Activated naive CD4-positive, alpha-beta T cell treated with anti-CD3 and anti-CD28 coated beads for 36 hours (primary cell): ENCODE data around the gene C20orf144. TPM values are rescaled to one million over a fixed set of nuclear protein-coding genes. Genes with fewer than 3 reads are reported as not detected.

Source experiments
- CTCF ChIA-PET: fragments of 350-600 bp; sonication (Branson Sonifier 250); formaldehyde crosslinking; loops from one replicate; lab custom pipeline; 2021; ENCODE audit warnings: antibody characterized with exemption; lab: Charles Lee
- DNase-seq: peaks from one replicate; pipeline ENCODE4 v3.0.0-alpha.2; 2020
- H3K27ac Mint-ChIP-seq: one replicate; pipeline ENCODE4 v1.8.0; 2021; ENCODE audit warnings: mild to moderate bottlenecking, mixed read lengths
- H3K27me3 Mint-ChIP-seq: one replicate; pipeline ENCODE4 v1.8.0; 2021; ENCODE audit warnings: low read depth, mixed read lengths
- H3K36me3 Mint-ChIP-seq: one replicate; pipeline ENCODE4 v1.8.0; 2021; ENCODE audit warnings: low read depth, mixed read lengths
- H3K4me1 Mint-ChIP-seq: one replicate; pipeline ENCODE4 v1.8.0; 2021; ENCODE audit warnings: low read depth, mixed read lengths
- H3K4me3 Mint-ChIP-seq: one replicate; pipeline ENCODE4 v1.8.0; 2021; ENCODE audit warnings: mild to moderate bottlenecking, moderate library complexity, mixed read lengths
- H3K9me3 Mint-ChIP-seq: one replicate; pipeline ENCODE4 v1.8.0; 2021; ENCODE audit warnings: mixed read lengths
- intact Hi-C: fragments of 100-400 bp; cut with micrococcal nuclease; formaldehyde crosslinking; loops from one replicate; pipeline ENCODE4 v1.15.1; 2023
- total RNA-seq, 2 experiments: library from RNA; stranded (reverse); gene quantifications; one replicate each; pipeline ENCODE4 v1.2.3, GENCODE V29; 2021

C20orf144 gene
- total RNA-seq, 2 experiments from 2014 or later, result 0.15 to 0.38 TPM

- Mint-ChIP-seq H3K27ac (peak overlapping the region; percentile 88), H3K4me1 (peaks cover 69% of the 10 kb centered on the region), H3K4me3 (peak overlapping the region; percentile 87)
These were observed 23.4 kb downstream of the C20orf144 start for GRCh38 chr20:33685328-33686099.

GRCh38 chr20:33686100-33686983 is 24.2 kb downstream of the C20orf144 start, which contains the start of gene E2F1:
TSS of gene E2F1 (minus strand) at chr20:33686385. CDS start at chr20:33686264, 121 bp downstream.
- intact Hi-C loops, result loop anchor here (1.0 to 5.0 kb wide), 8 partner anchors 12 to 426 kb away; partner anchors contain the start of genes ACTL10, CHMP4B, EIF2S2 and NECAB3
- H3K27me3 Mint-ChIP-seq, result no peaks in the 10 kb centered on the region
- CTCF ChIA-PET, result interaction anchor here (1.4 to 1.8 kb wide), 3 partner anchors 15 to 46 kb away, joined by 5 to 13 read pairs (median 8); partner anchors contain the start of gene ZNF341
- H3K36me3 Mint-ChIP-seq, result peaks cover 25% of the 10 kb centered on the region
- DNase-seq, result peak; percentile 97
- no peaks in the 10 kb centered on the region for H3K9me3 Mint-ChIP-seq
- H3K4me3 Mint-ChIP-seq, result peak within 1 kb of the TSS; percentile 87
- H3K4me1 Mint-ChIP-seq, result peaks cover 62% of the 10 kb centered on the region
- H3K27ac Mint-ChIP-seq, result peak within 1 kb of the TSS; percentile 88

More at GRCh38 chr20:33685328-33686099, 23.4 kb downstream of the C20orf144 start:
- DNase-seq, result peak; percentile 82
- Mint-ChIP-seq H3K36me3 (peaks cover 32% of the 10 kb centered on the region), H3K9me3 (no peaks in the 10 kb centered on the region), H3K27me3 (no peaks in the 10 kb centered on the region)
- CTCF ChIA-PET, result interaction anchor here (0.9 to 1.7 kb wide), 2 partner anchors 17 to 195 kb away, joined by 3 to 13 read pairs; partner anchors contain the start of gene CBFA2T2
- intact Hi-C loops, result loop anchor here (1.0 to 5.0 kb wide), 8 partner anchors 11 to 427 kb away; partner anchors contain the start of genes ACTL10, CHMP4B, EIF2S2 and NECAB3

GRCh38 chr20:33686984-33687366 is 24.8 kb downstream of the C20orf144 start:
- intact Hi-C loops, result loop anchor here (1.0 to 5.0 kb wide), 8 partner anchors 13 to 425 kb away; partner anchors contain the start of genes ACTL10, CHMP4B, EIF2S2 and NECAB3
- H3K4me1 Mint-ChIP-seq, result peaks cover 58% of the 10 kb centered on the region
- CTCF ChIA-PET, result interaction anchor here (1.1 to 1.8 kb wide), 3 partner anchors 10 to 45 kb away, joined by 3 to 8 read pairs (median 5); partner anchors contain the start of gene ZNF341

GRCh38 chr20:33687370-33687915 is 25.3 kb downstream of the C20orf144 start:
- H3K27ac Mint-ChIP-seq, result peak overlapping the region; percentile 84
- no peaks in the 10 kb centered on the region for H3K9me3 Mint-ChIP-seq
- intact Hi-C loops, result loop anchor here (5.0 kb wide), 1 partner anchor 90 kb away; no protein-coding TSS in a partner anchor
- no peaks in the 10 kb centered on the region for H3K27me3 Mint-ChIP-seq
- CTCF ChIA-PET, result interaction anchor here (1.1 to 1.8 kb wide), 3 partner anchors 9 to 45 kb away, joined by 3 to 8 read pairs (median 5); partner anchors contain the start of gene ZNF341
- no peak overlapping the region for H3K4me3 Mint-ChIP-seq
- DNase-seq, result no peak
- H3K4me1 Mint-ChIP-seq, result peaks cover 55% of the 10 kb centered on the region
- peaks cover 18% of the 10 kb centered on the region for H3K36me3 Mint-ChIP-seq

More at GRCh38 chr20:33686984-33687366, 24.8 kb downstream of the C20orf144 start:
- no peaks in the 10 kb centered on the region for H3K27me3 Mint-ChIP-seq
- no peak for DNase-seq
- no peaks in the 10 kb centered on the region for H3K9me3 Mint-ChIP-seq
- peak overlapping the region; percentile 66 for H3K4me3 Mint-ChIP-seq
- peak overlapping the region; percentile 84 for H3K27ac Mint-ChIP-seq
- peaks cover 23% of the 10 kb centered on the region for H3K36me3 Mint-ChIP-seq

GRCh38 chr20:33687993-33688937 is 26.1 kb downstream of the C20orf144 start:
- no peaks in the 10 kb centered on the region for H3K27me3 Mint-ChIP-seq
- CTCF ChIA-PET, result interaction anchor here (0.6 to 1.8 kb wide), 4 partner anchors 8 to 720 kb away, joined by 3 to 8 read pairs (median 3); partner anchors contain the start of gene ZNF341
- H3K4me1 Mint-ChIP-seq, result peaks cover 53% of the 10 kb centered on the region
- H3K36me3 Mint-ChIP-seq, result peaks cover 10% of the 10 kb centered on the region
- H3K4me3 Mint-ChIP-seq, result no peak overlapping the region
- peak overlapping the region; percentile 55 for H3K27ac Mint-ChIP-seq
- intact Hi-C loops, result loop anchor here (5.0 kb wide), 1 partner anchor 89 kb away; no protein-coding TSS in a partner anchor
- H3K9me3 Mint-ChIP-seq, result no peaks in the 10 kb centered on the region
- no peak for DNase-seq

- no peak for DNase-seq
- Mint-ChIP-seq H3K27ac (peak overlapping the region; percentile 31), H3K4me3 (no peak overlapping the region), H3K36me3 (peaks cover 9% of the 10 kb centered on the region), H3K27me3 (no peaks in the 10 kb centered on the region), H3K9me3 (no peaks in the 10 kb centered on the region), H3K4me1 (peaks cover 52% of the 10 kb centered on the region)
- intact Hi-C loops, result loop anchor here (5.0 kb wide), 1 partner anchor 88 kb away; no protein-coding TSS in a partner anchor
- CTCF ChIA-PET, result interaction anchor here (0.6 to 1.1 kb wide), 3 partner anchors 28 to 721 kb away, joined by 3 read pairs; no protein-coding TSS in a partner anchor
These were observed 26.9 kb downstream of the C20orf144 start for GRCh38 chr20:33688938-33689424.

- Mint-ChIP-seq H3K27me3 (no peaks in the 10 kb centered on the region), H3K27ac (peak overlapping the region; percentile 76), H3K4me1 (peaks cover 49% of the 10 kb centered on the region), H3K4me3 (no peak overlapping the region), H3K9me3 (no peaks in the 10 kb centered on the region), H3K36me3 (peaks cover 9% of the 10 kb centered on the region)
- DNase-seq, result no peak
- intact Hi-C loops, result loop anchor here (5.0 kb wide), 1 partner anchor 88 kb away; no protein-coding TSS in a partner anchor
- CTCF ChIA-PET, result interaction anchor here (0.6 kb wide), 1 partner anchor 176 kb away, joined by 3 read pairs; no protein-coding TSS in a partner anchor
These were observed 27.4 kb downstream of the C20orf144 start for GRCh38 chr20:33689493-33689892.

- CTCF ChIA-PET, result interaction anchor here (0.6 to 0.7 kb wide), 3 partner anchors 23 to 247 kb away, joined by 4 to 5 read pairs (median 4); no protein-coding TSS in a partner anchor
- H3K9me3 Mint-ChIP-seq, result no peaks in the 10 kb centered on the region
- intact Hi-C loops, result loop anchor here (1.0 to 5.0 kb wide), 2 partner anchors 30 to 87 kb away; partner anchors contain the start of gene PXMP4
- peaks cover 44% of the 10 kb centered on the region for H3K4me1 Mint-ChIP-seq
- no peaks in the 10 kb centered on the region for H3K27me3 Mint-ChIP-seq
- peak overlapping the region; percentile 76 for H3K27ac Mint-ChIP-seq
- peak; percentile 83 for DNase-seq
- H3K36me3 Mint-ChIP-seq, result peaks cover 4% of the 10 kb centered on the region
- H3K4me3 Mint-ChIP-seq, result peak overlapping the region; percentile 25
These were observed 27.8 kb downstream of the C20orf144 start for GRCh38 chr20:33689973-33690372.

- no peak for DNase-seq
- CTCF ChIA-PET, result no interaction called here
- H3K4me1 Mint-ChIP-seq, result peaks cover 27% of the 10 kb centered on the region
- no peak overlapping the region for H3K4me3 Mint-ChIP-seq
- no peak overlapping the region for H3K27ac Mint-ChIP-seq
- peaks cover under 1% of the 10 kb centered on the region for H3K9me3 Mint-ChIP-seq
- intact Hi-C loops, result no loop called here
- no peaks in the 10 kb centered on the region for H3K27me3 Mint-ChIP-seq
- H3K36me3 Mint-ChIP-seq, result no peaks in the 10 kb centered on the region
These were observed 31.2 kb downstream of the C20orf144 start for GRCh38 chr20:33693289-33693688.
